DND-41 (cell line): ENCODE results near the gene RASGRP1.

Source experiments
- CTCF ChIP-seq: IDR thresholded peaks from 2 replicates; pipeline ENCODE4 v1.5.1; 2012; ENCODE audit warnings: borderline replicate concordance, low read length, moderate library complexity, mild to moderate bottlenecking; ENCODE audit not compliant: poor library complexity, severe bottlenecking; ENCODE audit errors: extremely low read depth
- EZH2 ChIP-seq: IDR thresholded peaks from 3 replicates; pipeline ENCODE4 v1.6.1; 2012; ENCODE audit warnings: borderline replicate concordance, low read depth, mild to moderate bottlenecking, moderate library complexity, low read length, inconsistent platforms; ENCODE audit not compliant: severe bottlenecking

- TF ChIP-seq CTCF (no peak), EZH2 (no peak)
These were observed 43.3 kb downstream of the RASGRP1 start for GRCh38 chr15:38521316-38521715.
